GM12878 (cell line): ENCODE results near the gene ADARB1. TPM values are rescaled to one million over a fixed set of nuclear protein-coding genes. Genes with fewer than 3 reads are reported as not detected.

ENCODE experiments used
- ATAC-seq: fragments of 200-7000 bp; cut with Tn5 transposase; 3 replicates; pipeline ENCODE4 v1.9.1; 2020; ENCODE audit warnings: mild to moderate bottlenecking, moderate library complexity
- BruUV-seq: library from RNA; stranded (reverse); fragments of 400-500 nt; replicated peaks from 2 replicates; lab custom pipeline; 2021; lab: Mats Ljungman, UMichigan
- CTCF ChIA-PET: fragments of 300-600 bp; sonication (Branson Sonifier 250); formaldehyde crosslinking; extraction: SDS; loops from one replicate; lab custom pipeline; 2021; ENCODE audit warnings: inconsistent platforms; lab: Yijun Ruan, JAX
- POLR2A ChIA-PET: fragments of 350-600 bp; formaldehyde crosslinking; extraction: SDS; loops from one replicate; lab custom pipeline; 2021; ENCODE audit warnings: inconsistent platforms; lab: Charles Lee
- RAD21 ChIA-PET: fragments of 300-600 bp; sonication (Branson Sonifier 250); formaldehyde crosslinking; loops from one replicate; lab custom pipeline; 2023; ENCODE audit warnings: antibody characterized with exemption; ENCODE audit not compliant: unreplicated experiment; lab: Charles Lee
- SMC1A ChIA-PET: fragments of 300-600 bp; sonication (Branson Sonifier 250); formaldehyde crosslinking; loops from one replicate; lab custom pipeline; 2023; ENCODE audit not compliant: unreplicated experiment, uncharacterized antibody; lab: Charles Lee
- DNase-seq: peaks from one replicate; pipeline ENCODE4 v3.0.0-alpha.2; 2011; ENCODE audit warnings: low read depth, low spot score
- FAIRE-seq: peaks from 3 replicates; lab custom pipeline; 2011; peaks lifted over from hg19 to GRCh38; lab: Jason Lieb, UNC
- H2AFZ ChIP-seq: 2 replicates; pipeline ENCODE4 v1.6.0; 2011; ENCODE audit warnings: low read depth, low read length, control low read depth; ENCODE audit not compliant: control insufficient read depth
- H3K27ac ChIP-seq: 2 replicates; pipeline ENCODE4 v1.5.1; 2011; ENCODE audit warnings: control low read depth; ENCODE audit not compliant: control insufficient read depth, insufficient read depth
- H3K27me3 ChIP-seq, 2 experiments: replicated peaks in 1 of 2; 2 replicates each; pipeline versions ENCODE4 v1.6.0 to v1.6.1; 2011; ENCODE audit warnings: low read length in 1 of 2; ENCODE audit not compliant: control insufficient read depth in 2 of 2, insufficient read depth in 2 of 2
- H3K36me3 ChIP-seq, 2 experiments: 2 replicates each; pipeline ENCODE4 v1.5.1; 2011; ENCODE audit warnings: low read length in 1 of 2; ENCODE audit not compliant: control insufficient read depth in 2 of 2, insufficient read depth in 2 of 2
- H3K4me1 ChIP-seq: 2 replicates; pipeline ENCODE4 v1.6.1; 2011; ENCODE audit warnings: mild to moderate bottlenecking, low read length, moderate library complexity, mixed read lengths; ENCODE audit not compliant: control insufficient read depth, insufficient read depth
- H3K4me2 ChIP-seq: 2 replicates; pipeline ENCODE4 v1.6.0; 2011; ENCODE audit warnings: control low read depth; ENCODE audit not compliant: control insufficient read depth, insufficient read depth
- H3K4me3 ChIP-seq: fragments of 200-600 bp; sonication (generic); 2 replicates; pipeline ENCODE4 v1.5.1; 2016
- H3K79me2 ChIP-seq: 2 replicates; pipeline ENCODE4 v1.6.0; 2011; ENCODE audit warnings: low read length; ENCODE audit not compliant: control insufficient read depth, insufficient read depth
- H3K9ac ChIP-seq: 2 replicates; pipeline ENCODE4 v1.8.0; 2011; ENCODE audit warnings: low read length, control low read depth, mixed read lengths; ENCODE audit not compliant: control insufficient read depth, insufficient read depth
- H3K9me3 ChIP-seq: replicated peaks from 3 replicates; pipeline ENCODE4 v1.5.1; 2011; ENCODE audit warnings: mild to moderate bottlenecking, low read length; ENCODE audit not compliant: control insufficient read depth, insufficient read depth
- H4K20me1 ChIP-seq: 2 replicates; pipeline ENCODE4 v1.6.0; 2011; ENCODE audit not compliant: control insufficient read depth, insufficient read depth
- ATF7 ChIP-seq: fragments of 450-650 bp; IDR thresholded peaks from 2 replicates; pipeline ENCODE4 v1.6.1; 2016; ENCODE audit warnings: low read depth, mild to moderate bottlenecking
- BACH1 ChIP-seq: fragments of 450-650 bp; IDR thresholded peaks from 2 replicates; pipeline ENCODE4 v1.6.1; 2017; ENCODE audit warnings: mild to moderate bottlenecking, borderline replicate concordance
- BCL11A ChIP-seq: IDR thresholded peaks from 2 replicates; pipeline ENCODE4 v1.6.1; 2011; ENCODE audit warnings: low read depth, low read length
- NR2C2 ChIP-seq: IDR thresholded peaks from 2 replicates; pipeline ENCODE4 v1.6.1; 2011; ENCODE audit warnings: borderline replicate concordance, low read depth; ENCODE audit not compliant: control insufficient read depth, insufficient read length
- SMAD1 ChIP-seq: fragments of 450-650 bp; IDR thresholded peaks from 2 replicates; pipeline ENCODE4 v1.6.1; 2018; ENCODE audit warnings: mild to moderate bottlenecking, low read depth; ENCODE audit not compliant: partially characterized antibody
- WGBS: methylation state at CpG from one replicate; pipeline ENCODE4 v1.1.6; 2016; ENCODE audit warnings: low lambda C conversion rate; ENCODE audit not compliant: insufficient replicate concordance, insufficient coverage; ENCODE audit errors: missing lambda C conversion rate; 5-methylcytosine and 5-hydroxymethylcytosine counted together
- in situ Hi-C: fragments of 300-500 bp; cut with MboI; formaldehyde crosslinking; loops from 9 replicates; pipeline ENCODE4 v1.14.3; 2018; ENCODE audit warnings: mixed read lengths
- intact Hi-C: fragments of 100-400 bp; cut with micrococcal nuclease; formaldehyde crosslinking; loops from one replicate; pipeline ENCODE4 v1.14.2; 2022; ENCODE audit not compliant: unreplicated experiment
- polyA plus RNA-seq, 11 experiments: library from polyadenylated mRNA; depleted of rRNA in 4 of 11; unstranded in 6 of 11; stranded (reverse) in 5 of 11; fragments of >200 nt; fragmentation: Nextera tagmentation in 4 of 11; fragmentation: Illumina TruSeq in 1 of 11; extraction: Ambion mirVana in 4 of 11; extraction: Trizol in 1 of 11; gene quantifications; 1 replicate in 1 of 11; 2 replicates in 10 of 11; pipeline versions ENCODE4 v1.2.1 to v1.2.3, GENCODE V29; 2011 to 2016; ENCODE audit warnings: inconsistent platforms in 2 of 11, missing spikeins in 2 of 11, low read depth in 1 of 11
- total RNA-seq, 4 experiments: library from RNA; depleted of rRNA in 3 of 4; stranded (reverse); fragments of >200 nt in 3 of 4; fragmentation: Illumina TruSeq in 1 of 4; extraction: Trizol in 1 of 4; gene quantifications; 2 replicates each; pipeline versions ENCODE4 v1.2.1 to v1.2.3, GENCODE V29; 2013 to 2021

Gene ADARB1
- total and polyA plus RNA-seq, 10 of the 15 experiments (the other 5 are each of a cell fraction or from before 2014, with no cell fraction given), result 5.7 to 61.7 (median 25.3) TPM

DNA sequence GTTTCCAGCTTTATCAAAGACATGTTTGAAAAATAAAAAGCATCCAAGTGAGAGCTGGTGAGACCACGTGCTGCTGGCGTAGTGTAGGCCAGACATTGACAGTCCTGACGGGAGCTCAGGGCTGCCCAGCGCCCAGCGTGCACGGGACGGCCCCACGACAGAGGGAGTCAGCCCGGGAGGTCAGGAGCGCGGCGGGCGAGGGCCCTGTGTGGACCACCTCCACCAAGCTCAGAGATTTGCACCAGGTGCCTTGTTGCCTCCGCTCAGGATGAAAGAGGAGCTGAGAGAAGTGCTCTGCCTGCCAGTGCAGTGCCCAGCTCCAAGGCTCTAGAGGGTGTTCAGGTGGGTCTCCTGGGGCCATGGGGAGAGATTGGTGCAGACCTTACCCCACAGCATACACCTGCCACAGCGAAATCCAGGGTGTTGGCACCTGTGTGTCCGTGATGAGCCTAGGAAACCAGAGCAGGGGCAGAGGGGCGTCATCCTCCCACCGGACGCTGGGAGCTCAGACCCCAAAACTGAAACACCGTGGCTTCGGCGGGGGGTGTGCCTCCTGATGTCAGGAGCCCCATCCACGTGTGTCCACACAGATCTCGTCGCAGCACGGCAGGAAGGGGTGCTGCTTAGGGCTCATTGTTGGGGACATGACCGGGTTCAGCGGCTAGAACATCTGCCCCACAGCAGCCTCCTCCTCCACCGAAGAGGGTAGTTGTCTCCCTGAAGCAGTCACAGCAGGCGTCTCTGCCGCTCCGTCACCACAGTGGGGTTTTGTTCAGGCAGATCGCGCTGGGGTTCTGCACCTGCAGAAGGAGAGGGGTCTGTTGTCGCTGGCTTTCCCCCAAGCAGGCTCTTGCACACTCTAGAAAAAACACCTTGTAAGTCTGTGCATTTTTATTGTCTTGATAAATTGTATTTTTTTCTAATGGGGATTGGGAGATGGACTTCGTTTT lies 149.1 kb downstream of the ADARB1 start:
- no peak for ATAC-seq

DNA sequence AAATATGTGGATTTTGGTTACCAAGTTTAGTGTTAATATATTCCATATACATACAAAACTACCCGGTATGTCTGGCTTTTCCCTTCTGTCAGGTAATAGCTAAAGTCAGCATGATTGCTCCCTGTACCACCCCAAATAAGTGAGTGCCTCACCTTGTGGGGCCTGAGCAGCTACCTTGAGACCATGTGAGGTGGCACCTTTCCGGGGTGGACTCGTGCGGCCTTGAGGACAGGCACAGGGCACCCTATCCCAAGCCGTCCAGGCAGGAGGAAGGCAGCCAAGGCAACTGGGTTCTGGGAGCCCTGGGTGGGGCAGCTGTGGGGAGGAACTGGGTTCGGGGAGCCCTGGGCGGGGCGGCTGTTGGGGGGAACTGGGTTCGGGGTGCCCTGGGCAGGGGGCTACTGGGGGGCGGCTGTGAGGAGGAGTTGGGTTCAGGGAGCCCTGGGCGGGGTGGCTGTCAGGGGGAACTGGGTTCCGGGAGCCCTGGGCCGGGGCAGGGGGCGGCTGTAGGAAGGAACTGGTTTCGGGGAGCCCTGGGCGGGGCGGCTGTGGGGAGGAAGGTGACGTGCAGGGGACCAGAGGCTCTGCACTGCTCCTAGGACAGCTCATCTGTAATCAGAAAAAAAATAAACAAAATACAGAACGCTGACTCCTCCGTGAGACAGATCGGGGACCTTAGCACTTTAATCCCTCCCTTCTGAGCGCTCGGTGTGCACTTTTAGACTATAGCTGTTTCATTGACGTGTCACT lies 150.0 kb downstream of the ADARB1 start:
- Histone ChIP-seq H3K4me2 (no peak overlapping the region), H3K27me3 (no peaks in the 10 kb centered on the region), H2AFZ (no peak overlapping the region), H3K4me1 (no peaks in the 10 kb centered on the region), H3K4me3 (no peak overlapping the region), H3K36me3 (no peaks in the 10 kb centered on the region), H3K27ac (no peak overlapping the region), H3K9me3 (no peaks in the 10 kb centered on the region; the same call in 2 of the 3 replicates), H4K20me1 (0 out of 2 replicates have a peak, but pooled peaks cover 3% of the 10 kb centered on the region), H3K79me2 (no peaks in the 10 kb centered on the region), H3K9ac (no peak overlapping the region)
- ChIA-PET RAD21 (no interaction called here), POLR2A (interaction anchor here (0.5 kb wide), 1 partner anchor 18 kb away, joined by 4 read pairs; no protein-coding TSS in a partner anchor), SMC1A (no interaction called here), CTCF (interaction anchor here (0.6 kb wide), 1 partner anchor 479 kb away, joined by 3 read pairs; no protein-coding TSS in a partner anchor)
- 25% methylated on average over 18 of the region's 24 CpGs for WGBS
- in situ Hi-C loops, result no loop called here
- ATAC-seq (no peak), FAIRE-seq (no peak), DNase-seq (no peak)
- no TSS peak for BruUV-seq
- intact Hi-C loops, result no loop called here
- TF ChIP-seq BCL11A (no peak), NR2C2 (no peak), SMAD1 (no peak), ATF7 (no peak)

More for the DNA sequence above, 149.1 kb downstream of the ADARB1 start:
- intact Hi-C loops, result no loop called here
- POLR2A ChIA-PET, result no interaction called here
- H3K4me3 ChIP-seq, result no peak overlapping the region
- RAD21 ChIA-PET, result no interaction called here
- H3K36me3 ChIP-seq, result no peaks in the 10 kb centered on the region
- SMC1A ChIA-PET, result no interaction called here
- no peaks in the 10 kb centered on the region for H3K79me2 ChIP-seq
- WGBS, result 57% methylated on average over 35 of the region's 36 CpGs
- TF ChIP-seq BACH1, result no peak
- H3K27ac ChIP-seq, result no peak overlapping the region
- CTCF ChIA-PET, result no interaction called here
- H3K9me3 ChIP-seq, result peaks cover under 1% of the 10 kb centered on the region; the same call in 1 of the 3 replicates
- 0 out of 2 replicates have a peak, but pooled peaks cover 3% of the 10 kb centered on the region for H4K20me1 ChIP-seq
- H3K4me1 ChIP-seq, result no peaks in the 10 kb centered on the region
- no peak overlapping the region for H3K4me2 ChIP-seq
- no TSS peak for BruUV-seq
- DNase-seq (no peak), FAIRE-seq (no peak)
- no peak overlapping the region for H3K9ac ChIP-seq
- in situ Hi-C loops, result no loop called here
- no peak overlapping the region for H2AFZ ChIP-seq
- no peaks in the 10 kb centered on the region for H3K27me3 ChIP-seq
